Testis (tissue), 3 donors: ENCODE data around the gene RYR3. TPM values are rescaled to one million over a fixed set of nuclear protein-coding genes. Genes with fewer than 3 reads are reported as not detected.

Experiments
- DNase-seq: peaks from one replicate; pipeline ENCODE4 v3.0.0-alpha.2; 2019
- H3K27ac ChIP-seq, 2 donors: fragments of 200-600 bp; sonication (generic); one replicate each; pipeline ENCODE4 v1.5.1; 2019
- H3K27me3 ChIP-seq: fragments of 200-600 bp; sonication (generic); one replicate; pipeline ENCODE4 v1.5.1; 2019
- H3K36me3 ChIP-seq: fragments of 200-600 bp; sonication (generic); one replicate; pipeline ENCODE4 v1.5.1; 2017; ENCODE audit warnings: low read depth; ENCODE audit errors: missing control alignments
- H3K4me1 ChIP-seq: fragments of 200-600 bp; sonication (generic); one replicate; pipeline ENCODE4 v1.5.1; 2019
- H3K4me3 ChIP-seq, 2 donors: fragments of 200-600 bp; sonication (generic); one replicate each; pipeline ENCODE4 v1.5.1; 2017 to 2019
- H3K9me3 ChIP-seq: fragments of 200-600 bp; sonication (generic); one replicate; pipeline ENCODE4 v1.5.1; 2017
- CTCF ChIP-seq, 3 experiments: fragments of 450-650 bp in 2 of 3; fragments of 200-600 bp in 1 of 3; sonication (generic) in 1 of 3; IDR thresholded peaks; one replicate each; pipeline ENCODE4 v1.5.1; 2016 to 2019; ENCODE audit warnings: antibody characterized with exemption in 3 of 3, mild to moderate bottlenecking in 2 of 3, moderate library complexity in 1 of 3
- POLR2A ChIP-seq: fragments of 450-650 bp; IDR thresholded peaks from one replicate; pipeline ENCODE4 v1.6.1; 2017; ENCODE audit warnings: antibody characterized with exemption, mild to moderate bottlenecking, moderate library complexity
- WGBS, 2 donors: methylation state at CpG; one replicate each; pipeline ENCODE4 v1.1.5; 2018; 5-methylcytosine and 5-hydroxymethylcytosine counted together
- intact Hi-C: fragments of 100-400 bp; cut with DNase I; formaldehyde crosslinking; loops from one replicate; pipeline ENCODE4 v1.15.1; 2023; ENCODE audit warnings: low total_unique reads
- polyA plus RNA-seq: library from polyadenylated mRNA; stranded (reverse); fragments of 350-450 nt; fragmentation: Illumina TruSeq; extraction: RNeasy Lipid Tissue Mini Kit (QIAGEN cat#74804); gene quantifications from one replicate; pipeline ENCODE4 v1.2.3, GENCODE V29; 2014; ENCODE audit warnings: low read depth, low replicate concordance; ENCODE audit not compliant: insufficient read depth
- total RNA-seq, 2 donors: library from RNA; depleted of rRNA; stranded (reverse); fragments of >200 nt; gene quantifications; one replicate each; pipeline ENCODE4 v1.2.3, GENCODE V29; 2016

RYR3 gene
- total and polyA plus RNA-seq, 3 donors from 2014 or later, result 4.3 to 7.6 (median 4.4) TPM

GRCh38 chr15:33644304-33644703 is 333.5 kb downstream of the RYR3 start:
- Histone ChIP-seq H3K36me3 (no peaks in the 10 kb centered on the region), H3K27me3 (no peaks in the 10 kb centered on the region), H3K4me3 (no peak overlapping the region), H3K27ac (no peak overlapping the region), H3K4me1 (no peaks in the 10 kb centered on the region), H3K9me3 (no peaks in the 10 kb centered on the region)
- intact Hi-C loops, result no loop called here
- no peak for TF ChIP-seq CTCF (IDR thresholded peaks at IDR 0.05)
- no peak for TF ChIP-seq POLR2A
- DNase-seq, result no peak
- 92 to 93% methylated on average over 9 of the region's 9 CpGs for WGBS, 2 donors

GRCh38 chr15:33646744-33647143 is 336.0 kb downstream of the RYR3 start:
- no peaks in the 10 kb centered on the region for H3K36me3 ChIP-seq
- intact Hi-C loops, result no loop called here
- DNase-seq, result no peak
- no peaks in the 10 kb centered on the region for H3K9me3 ChIP-seq
- no peaks in the 10 kb centered on the region for H3K4me1 ChIP-seq
- no peak overlapping the region for H3K27ac ChIP-seq
- H3K27me3 ChIP-seq, result no peaks in the 10 kb centered on the region
- no peak for TF ChIP-seq CTCF (IDR thresholded peaks at IDR 0.05)
- TF ChIP-seq POLR2A, result no peak
- H3K4me3 ChIP-seq, result no peak overlapping the region
- 59 to 73% methylated on average over 1 of the region's 1 CpG for WGBS, 2 donors

GRCh38 chr15:33649217-33649933 is 338.6 kb downstream of the RYR3 start:
- no peak for TF ChIP-seq POLR2A
- TF ChIP-seq CTCF (IDR thresholded peaks at IDR 0.05), result no peak
- no peaks in the 10 kb centered on the region for H3K27me3 ChIP-seq
- intact Hi-C loops, result no loop called here
- no peak overlapping the region for H3K27ac ChIP-seq
- no peaks in the 10 kb centered on the region for H3K36me3 ChIP-seq
- H3K9me3 ChIP-seq, result no peaks in the 10 kb centered on the region
- no peak overlapping the region for H3K4me3 ChIP-seq
- no peaks in the 10 kb centered on the region for H3K4me1 ChIP-seq
- 90 to 94% methylated on average over 9 of the region's 9 CpGs for WGBS, 2 donors
- no peak for DNase-seq

- no peak for TF ChIP-seq CTCF (IDR thresholded peaks at IDR 0.05)
- TF ChIP-seq POLR2A, result no peak
- DNase-seq, result peak; percentile 35
- no peaks in the 10 kb centered on the region for H3K36me3 ChIP-seq
- H3K27ac ChIP-seq, result no peak overlapping the region
- H3K27me3 ChIP-seq, result no peaks in the 10 kb centered on the region
- intact Hi-C loops, result no loop called here
- 72 to 78% methylated on average over 3 of the region's 3 CpGs for WGBS, 2 donors
- no peaks in the 10 kb centered on the region for H3K4me1 ChIP-seq
- H3K4me3 ChIP-seq, result no peak overlapping the region
- H3K9me3 ChIP-seq, result no peaks in the 10 kb centered on the region
Observed at GRCh38 chr15:33654860-33655259, 344.1 kb downstream of the RYR3 start.

- no peaks in the 10 kb centered on the region for H3K27me3 ChIP-seq
- H3K36me3 ChIP-seq, result no peaks in the 10 kb centered on the region
- no peak overlapping the region for H3K27ac ChIP-seq
- intact Hi-C loops, result no loop called here
- DNase-seq, result no peak
- H3K4me3 ChIP-seq, result no peak overlapping the region
- TF ChIP-seq CTCF (IDR thresholded peaks at IDR 0.05) (no peak), POLR2A (no peak)
- H3K9me3 ChIP-seq, result no peaks in the 10 kb centered on the region
- no peaks in the 10 kb centered on the region for H3K4me1 ChIP-seq
- 53 to 76% methylated on average over 5 of the region's 5 CpGs for WGBS, 2 donors
Observed at GRCh38 chr15:33655488-33655887, 344.7 kb downstream of the RYR3 start.
